Loucy (cell line): Measurements from ENCODE around the gene CCDC177.

Experiments
- H2AFZ ChIP-seq: fragments of 200-600 bp; sonication (generic); 2 replicates; pipeline ENCODE4 v1.6.0; 2016; ENCODE audit warnings: antibody characterized with exemption, mild to moderate bottlenecking, low read length, moderate library complexity
- H3F3A ChIP-seq: fragments of 200-600 bp; 2 replicates; pipeline ENCODE4 v1.6.0; 2016; ENCODE audit warnings: antibody characterized with exemption, low read depth, mild to moderate bottlenecking
- H3K27me3 ChIP-seq: fragments of 200-600 bp; sonication (generic); 2 replicates; pipeline ENCODE4 v1.6.1; 2014; ENCODE audit warnings: low read length, mild to moderate bottlenecking; ENCODE audit not compliant: insufficient read depth, poor library complexity, severe bottlenecking
- H3K36me3 ChIP-seq: fragments of 200-600 bp; sonication (generic); 2 replicates; pipeline ENCODE4 v1.6.1; 2016; ENCODE audit warnings: low read length; ENCODE audit not compliant: insufficient read depth
- H3K4me1 ChIP-seq: fragments of 200-600 bp; sonication (generic); 2 replicates; pipeline ENCODE4 v1.5.1; 2014; ENCODE audit warnings: low read length, mild to moderate bottlenecking; ENCODE audit not compliant: insufficient read depth, poor library complexity, severe bottlenecking
- H3K4me2 ChIP-seq: fragments of 200-600 bp; sonication (generic); 2 replicates; pipeline ENCODE4 v1.6.0; 2014; ENCODE audit warnings: antibody characterized with exemption, low read length, low read depth, mild to moderate bottlenecking; ENCODE audit not compliant: poor library complexity, severe bottlenecking
- H3K4me3 ChIP-seq: fragments of 200-600 bp; sonication (generic); 2 replicates; pipeline ENCODE4 v1.5.1; 2014; ENCODE audit warnings: low read length, mild to moderate bottlenecking, mixed read lengths; ENCODE audit not compliant: poor library complexity, severe bottlenecking
- H3K79me2 ChIP-seq: fragments of 200-600 bp; sonication (generic); 2 replicates; pipeline ENCODE4 v1.6.1; 2014; ENCODE audit warnings: low read length; ENCODE audit not compliant: insufficient read depth
- H3K9ac ChIP-seq: fragments of 200-600 bp; sonication (generic); 2 replicates; pipeline ENCODE4 v1.6.0; 2014; ENCODE audit warnings: mild to moderate bottlenecking, low read depth, low read length, moderate library complexity; ENCODE audit not compliant: poor library complexity, severe bottlenecking
- H3K9me2 ChIP-seq: fragments of 200-600 bp; sonication (generic); replicated peaks from 2 replicates; pipeline ENCODE4 v1.6.1; 2016; ENCODE audit warnings: low read depth, low read length, mixed read lengths
- H3K9me3 ChIP-seq: fragments of 200-600 bp; sonication (generic); 2 replicates; pipeline ENCODE4 v1.6.1; 2014; ENCODE audit warnings: mild to moderate bottlenecking, antibody characterized with exemption, low read length, low read depth; ENCODE audit not compliant: insufficient read depth
- H4K20me1 ChIP-seq: fragments of 200-600 bp; sonication (generic); 2 replicates; pipeline ENCODE4 v1.6.0; 2014; ENCODE audit warnings: antibody characterized with exemption, low read length, mild to moderate bottlenecking; ENCODE audit not compliant: insufficient read depth, poor library complexity, severe bottlenecking
- CTCF ChIP-seq: fragments of 200-600 bp; sonication (generic); conservative IDR thresholded peaks from 2 replicates; pipeline ENCODE4 v1.5.1; 2014; ENCODE audit warnings: mild to moderate bottlenecking, antibody characterized with exemption, low read length
- EZH2phosphoT487 ChIP-seq: fragments of 200-600 bp; IDR thresholded peaks from 2 replicates; pipeline ENCODE4 v1.6.1; 2018; ENCODE audit warnings: antibody characterized with exemption, mild to moderate bottlenecking, moderate library complexity, borderline replicate concordance

CCDC177 gene

GRCh38 chr14:69537900-69538299, 36.8 kb downstream of the CCDC177 start:
- Histone ChIP-seq H3K9ac (no peak overlapping the region), H3K9me2 (no peaks in the 10 kb centered on the region), H3F3A (no peaks in the 10 kb centered on the region), H3K79me2 (no peaks in the 10 kb centered on the region), H3K4me3 (no peak overlapping the region), H2AFZ (no peak overlapping the region), H3K4me2 (no peak overlapping the region), H3K9me3 (no peaks in the 10 kb centered on the region), H3K4me1 (no peaks in the 10 kb centered on the region), H4K20me1 (no peaks in the 10 kb centered on the region), H3K27me3 (no peaks in the 10 kb centered on the region), H3K36me3 (no peaks in the 10 kb centered on the region)
- TF ChIP-seq EZH2phosphoT487 = no peak
- no peak for TF ChIP-seq CTCF

GRCh38 chr14:69536971-69537370, 37.7 kb downstream of the CCDC177 start:
- Histone ChIP-seq H3K4me1 (no peaks in the 10 kb centered on the region), H3K9me3 (no peaks in the 10 kb centered on the region), H3K9ac (no peak overlapping the region), H3K9me2 (no peaks in the 10 kb centered on the region), H4K20me1 (no peaks in the 10 kb centered on the region), H3K36me3 (no peaks in the 10 kb centered on the region), H3K79me2 (no peaks in the 10 kb centered on the region), H3F3A (no peaks in the 10 kb centered on the region), H3K27me3 (no peaks in the 10 kb centered on the region), H3K4me3 (no peak overlapping the region), H2AFZ (no peak overlapping the region), H3K4me2 (no peak overlapping the region)
- no peak for TF ChIP-seq EZH2phosphoT487
- no peak for TF ChIP-seq CTCF

GRCh38 chr14:69535230-69535848, 39.3 kb downstream of the CCDC177 start:
- no peak overlapping the region for H3K9ac ChIP-seq
- H3K4me1 ChIP-seq = no peaks in the 10 kb centered on the region
- no peak overlapping the region for H2AFZ ChIP-seq
- no peak overlapping the region for H3K4me2 ChIP-seq
- no peaks in the 10 kb centered on the region for H3F3A ChIP-seq
- no peak overlapping the region for H3K4me3 ChIP-seq
- H3K9me2 ChIP-seq = no peaks in the 10 kb centered on the region
- no peaks in the 10 kb centered on the region for H3K9me3 ChIP-seq
- H3K36me3 ChIP-seq = no peaks in the 10 kb centered on the region
- H3K79me2 ChIP-seq = no peaks in the 10 kb centered on the region
- H3K27me3 ChIP-seq = no peaks in the 10 kb centered on the region
- TF ChIP-seq CTCF = peak; percentile 44
- TF ChIP-seq EZH2phosphoT487 = no peak
- no peaks in the 10 kb centered on the region for H4K20me1 ChIP-seq
